AG09309 (cell line): Measurements from ENCODE around the gene SGK1.
"Not testable (repeated sequence)": the region's sequence is repeated elsewhere in the genome, so short reads cannot be mapped to it uniquely, and the experiment has no call there.

ENCODE experiments used
- DNase-seq: peaks from one replicate; pipeline ENCODE4 v3.0.0-alpha.2; 2010; ENCODE audit warnings: low read depth
- H3K4me3 ChIP-seq: 2 replicates; pipeline ENCODE4 v1.5.1; 2011; ENCODE audit warnings: mild to moderate bottlenecking, low read depth, low read length, moderate library complexity; ENCODE audit not compliant: control insufficient read depth
- TF ChIP-seq, protein P1 (sequence below): IDR thresholded peaks from 2 replicates; pipeline ENCODE4 v1.5.1; 2011; ENCODE audit warnings: mild to moderate bottlenecking, low read depth, low read length, inconsistent platforms; ENCODE audit not compliant: insufficient read depth, control insufficient read depth; ENCODE audit errors: missing control alignments

SGK1 gene

DNA sequence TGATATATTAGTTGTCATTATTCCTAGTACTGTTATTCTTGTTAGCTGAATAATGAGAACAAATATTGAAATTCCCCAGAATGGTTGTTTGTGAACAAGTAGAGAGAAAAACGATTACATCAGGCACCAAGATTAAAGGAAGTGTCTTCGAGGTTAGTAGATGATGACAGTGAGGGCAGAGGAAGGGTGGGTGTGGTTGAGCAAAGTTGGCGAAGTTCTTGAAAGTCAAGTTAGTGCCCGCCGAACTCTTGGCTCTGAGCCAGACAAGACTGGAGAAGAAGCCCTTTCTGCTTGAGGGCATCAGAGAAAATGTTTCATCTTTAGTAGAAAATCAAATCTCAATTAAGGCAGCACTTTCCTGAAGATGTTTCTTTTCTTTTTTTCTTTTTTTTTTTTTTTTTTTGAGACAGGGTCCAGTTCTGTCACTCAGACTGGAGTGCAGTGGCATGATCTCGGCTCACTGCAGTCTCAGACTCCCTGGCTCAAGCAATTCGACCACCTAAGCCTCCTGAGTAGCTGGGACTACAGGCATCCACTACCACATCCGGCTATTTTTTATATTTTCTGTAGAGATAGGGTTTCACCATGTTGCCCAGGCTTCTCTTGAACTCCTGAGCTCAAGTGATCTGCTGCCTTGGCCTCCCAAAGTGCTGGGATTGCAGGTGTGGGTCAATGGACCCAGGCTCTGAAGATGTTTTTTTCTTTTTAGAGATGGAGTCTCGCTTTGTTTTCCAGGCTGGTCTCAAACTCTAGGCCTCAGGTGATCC is 77.1 kb downstream of the SGK1 start:
- TF ChIP-seq, protein P1, sequence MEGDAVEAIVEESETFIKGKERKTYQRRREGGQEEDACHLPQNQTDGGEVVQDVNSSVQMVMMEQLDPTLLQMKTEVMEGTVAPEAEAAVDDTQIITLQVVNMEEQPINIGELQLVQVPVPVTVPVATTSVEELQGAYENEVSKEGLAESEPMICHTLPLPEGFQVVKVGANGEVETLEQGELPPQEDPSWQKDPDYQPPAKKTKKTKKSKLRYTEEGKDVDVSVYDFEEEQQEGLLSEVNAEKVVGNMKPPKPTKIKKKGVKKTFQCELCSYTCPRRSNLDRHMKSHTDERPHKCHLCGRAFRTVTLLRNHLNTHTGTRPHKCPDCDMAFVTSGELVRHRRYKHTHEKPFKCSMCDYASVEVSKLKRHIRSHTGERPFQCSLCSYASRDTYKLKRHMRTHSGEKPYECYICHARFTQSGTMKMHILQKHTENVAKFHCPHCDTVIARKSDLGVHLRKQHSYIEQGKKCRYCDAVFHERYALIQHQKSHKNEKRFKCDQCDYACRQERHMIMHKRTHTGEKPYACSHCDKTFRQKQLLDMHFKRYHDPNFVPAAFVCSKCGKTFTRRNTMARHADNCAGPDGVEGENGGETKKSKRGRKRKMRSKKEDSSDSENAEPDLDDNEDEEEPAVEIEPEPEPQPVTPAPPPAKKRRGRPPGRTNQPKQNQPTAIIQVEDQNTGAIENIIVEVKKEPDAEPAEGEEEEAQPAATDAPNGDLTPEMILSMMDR = no peak
- no peak for DNase-seq
- no peak overlapping the region for H3K4me3 ChIP-seq

DNA sequence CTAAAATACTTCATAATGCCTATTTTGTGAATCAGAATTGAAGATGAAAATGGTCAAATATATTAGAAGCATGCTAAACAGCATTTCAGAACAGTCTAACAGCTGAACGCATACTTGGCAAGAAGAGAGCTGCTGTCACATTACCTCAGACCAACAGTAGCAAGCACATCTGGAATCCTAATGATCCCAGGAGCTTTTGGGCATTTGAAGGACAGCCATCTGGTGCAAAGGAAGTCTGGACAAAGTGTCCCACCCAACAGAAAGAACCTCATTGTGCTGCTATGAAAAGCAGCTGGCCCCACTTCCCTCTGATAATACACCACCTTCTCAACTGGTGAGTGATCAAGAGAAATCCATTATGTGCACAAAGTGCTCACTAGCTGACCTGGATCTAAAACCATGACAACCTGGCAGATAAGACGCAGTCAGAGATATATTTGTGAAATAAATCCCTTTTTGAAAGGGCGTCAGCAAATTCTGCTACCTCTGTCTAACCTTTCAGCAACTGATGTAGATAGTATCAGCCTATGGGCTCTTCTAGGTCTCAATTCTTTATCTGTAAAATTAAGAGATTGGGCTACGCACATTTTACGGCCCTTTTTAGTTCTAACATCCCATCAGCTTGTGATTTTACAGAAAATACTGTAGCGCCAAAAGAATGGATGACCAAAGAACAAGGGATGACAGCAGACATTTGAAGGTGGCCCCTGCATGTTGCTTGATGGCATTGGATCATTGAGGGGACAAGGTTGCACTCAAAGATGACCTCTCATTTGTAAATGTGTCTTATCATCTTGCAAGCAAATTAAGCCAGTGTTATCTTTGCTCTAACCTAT is 78.7 kb downstream of the SGK1 start:
- H3K4me3 ChIP-seq = no peak overlapping the region
- DNase-seq = no peak
- TF ChIP-seq, protein P1 = no peak

- DNase-seq = no peak
- TF ChIP-seq, protein P1 = no peak
- no peak overlapping the region for H3K4me3 ChIP-seq
Observed at GRCh38 chr6:134238006-134238405, 79.9 kb downstream of the SGK1 start.

DNA sequence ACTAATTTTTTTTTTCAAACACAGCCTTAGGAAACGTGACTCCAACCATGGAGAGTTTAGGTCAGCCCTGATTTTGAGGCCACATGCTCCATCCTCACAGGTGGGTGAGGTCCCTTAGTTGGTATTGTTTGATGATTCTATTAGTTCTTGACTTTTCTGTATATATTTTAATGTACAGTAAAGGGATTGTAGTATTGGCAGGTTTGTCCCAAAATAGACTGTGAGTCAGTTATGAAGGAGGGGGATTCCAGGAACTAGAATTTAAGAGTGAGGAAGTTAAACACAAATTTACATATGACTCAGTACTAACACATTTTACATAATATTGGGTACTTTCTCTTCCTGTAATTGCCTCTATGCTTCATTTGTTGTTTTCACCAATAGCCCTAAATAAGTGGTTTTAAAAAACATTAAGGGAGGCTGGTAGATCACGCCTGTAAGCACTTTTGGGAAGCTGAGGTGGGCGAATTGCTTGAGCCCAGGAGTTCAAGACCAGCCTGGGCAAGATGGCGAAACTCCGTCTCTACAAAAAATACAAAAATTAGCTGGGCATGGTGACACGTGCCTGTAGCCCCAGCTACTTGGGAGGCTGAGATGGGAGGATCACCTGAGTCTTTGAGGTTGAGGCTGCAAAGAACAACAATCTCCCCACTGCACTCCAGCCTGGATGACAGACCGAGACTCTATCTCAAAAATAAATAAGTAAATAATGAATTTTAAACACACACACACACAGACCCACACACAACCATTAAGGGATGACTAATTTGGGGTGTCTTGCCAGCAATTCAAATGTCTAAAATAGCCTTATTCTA is 81.8 kb downstream of the SGK1 start:
- no peak for DNase-seq

GRCh38 chr6:134235334-134235733 is 82.6 kb downstream of the SGK1 start:
- not testable (repeated sequence) for DNase-seq, H3K4me3 ChIP-seq

More for the DNA sequence above, 81.8 kb downstream of the SGK1 start:
- TF ChIP-seq, protein P1 = no peak
- no peak overlapping the region for H3K4me3 ChIP-seq

DNA sequence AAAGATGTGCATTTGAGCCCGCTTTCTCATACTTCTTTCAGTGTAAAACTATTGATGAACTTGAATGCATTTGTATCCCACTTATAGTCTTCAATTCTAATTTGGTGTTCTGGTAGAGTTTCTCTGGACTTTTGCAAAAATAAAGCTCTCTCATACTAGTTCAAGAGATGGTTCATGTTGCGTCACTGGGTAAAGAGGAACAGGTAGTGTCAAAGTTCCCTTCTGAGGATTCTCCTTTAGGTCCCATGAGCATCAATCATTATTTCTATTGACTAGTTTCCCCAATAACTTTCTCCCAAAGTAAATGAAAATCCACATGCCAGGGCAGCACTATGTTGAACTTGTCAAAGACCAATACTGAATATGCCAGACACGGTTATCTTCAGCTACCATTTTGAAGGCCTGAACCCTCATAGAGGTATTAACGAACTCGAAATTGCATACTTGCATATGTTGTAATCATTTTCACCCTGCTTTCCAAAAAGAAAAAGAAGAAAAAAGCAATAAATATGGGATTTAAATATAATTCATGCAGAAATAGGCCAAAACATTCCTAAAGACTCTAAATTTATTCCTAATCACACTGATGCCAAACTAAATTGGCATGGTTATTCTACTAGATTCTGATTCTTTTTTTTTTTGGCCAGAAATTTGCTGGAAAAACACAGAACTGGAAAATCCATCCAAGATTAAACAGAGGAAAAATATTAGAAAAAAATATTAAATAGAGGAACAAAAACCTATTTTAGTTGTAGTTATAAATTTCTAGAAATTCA is 84.5 kb downstream of the SGK1 start:
- DNase-seq = no peak
- TF ChIP-seq, protein P1 = no peak
- no peak overlapping the region for H3K4me3 ChIP-seq
